Activated gamma-delta T cell (primary cell): Measurements from ENCODE around the gene PDE4D.
"Not testable (repeated sequence)": the region's sequence is repeated elsewhere in the genome, so short reads cannot be mapped to it uniquely, and the experiment has no call there.

Source experiments
- DNase-seq: peaks from one replicate; lab custom pipeline; 2025; lab: John Stamatoyannopoulos, UW

PDE4D gene

GRCh38 chr5:59421986-59422941 lies 471.3 kb downstream of the PDE4D start:
- DNase-seq: no peak

- DNase-seq: no peak
Observed at GRCh38 chr5:59420596-59420995, 472.9 kb downstream of the PDE4D start.

- no peak for DNase-seq
Observed at GRCh38 chr5:59418808-59419207, 474.7 kb downstream of the PDE4D start.

- DNase-seq: no peak
Observed at GRCh38 chr5:59416451-59416850, 477.1 kb downstream of the PDE4D start.

DNA sequence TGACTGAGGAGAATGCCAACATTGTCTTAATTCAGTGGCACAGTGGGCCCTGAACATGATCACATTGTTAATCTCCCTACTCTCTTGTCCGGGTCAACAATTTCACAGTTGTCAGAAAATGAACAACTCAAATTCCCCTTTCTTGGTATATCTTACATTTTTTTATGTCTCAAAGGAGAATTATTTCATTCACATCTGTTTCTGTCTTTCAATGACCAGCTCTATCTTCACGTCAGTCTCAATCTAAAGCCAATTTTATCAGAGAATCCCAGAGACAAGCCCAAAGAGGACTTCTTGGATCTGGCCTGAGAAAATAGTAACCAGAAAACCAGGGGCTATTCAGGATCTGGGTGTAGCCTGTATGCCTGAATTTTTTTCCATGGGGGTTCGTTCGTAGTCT lies 477.5 kb downstream of the PDE4D start:
- no peak for DNase-seq

GRCh38 chr5:59412428-59412827 lies 481.1 kb downstream of the PDE4D start:
- DNase-seq: no peak

DNA sequence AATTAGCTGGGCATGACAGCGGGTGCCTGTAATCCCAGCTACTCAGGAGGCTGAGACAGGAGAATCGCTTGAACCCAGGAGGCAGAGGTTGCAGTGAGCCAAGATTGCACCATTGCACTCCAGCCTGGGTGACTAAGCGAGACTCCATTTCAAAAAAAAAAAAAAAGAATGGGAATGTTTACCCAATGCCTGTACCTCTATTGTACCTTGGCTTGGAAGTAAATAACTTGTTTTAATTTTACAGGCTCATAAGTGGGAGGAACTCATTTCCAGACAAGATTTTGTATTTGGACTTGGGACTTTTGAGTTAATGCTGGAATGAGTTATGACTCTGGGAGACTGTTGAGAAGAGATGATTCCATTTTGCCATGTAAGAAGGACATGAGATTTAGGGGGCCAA lies 484.5 kb downstream of the PDE4D start:
- not testable (repeated sequence) for DNase-seq

GRCh38 chr5:59407967-59408366 lies 485.6 kb downstream of the PDE4D start:
- DNase-seq: no peak

DNA sequence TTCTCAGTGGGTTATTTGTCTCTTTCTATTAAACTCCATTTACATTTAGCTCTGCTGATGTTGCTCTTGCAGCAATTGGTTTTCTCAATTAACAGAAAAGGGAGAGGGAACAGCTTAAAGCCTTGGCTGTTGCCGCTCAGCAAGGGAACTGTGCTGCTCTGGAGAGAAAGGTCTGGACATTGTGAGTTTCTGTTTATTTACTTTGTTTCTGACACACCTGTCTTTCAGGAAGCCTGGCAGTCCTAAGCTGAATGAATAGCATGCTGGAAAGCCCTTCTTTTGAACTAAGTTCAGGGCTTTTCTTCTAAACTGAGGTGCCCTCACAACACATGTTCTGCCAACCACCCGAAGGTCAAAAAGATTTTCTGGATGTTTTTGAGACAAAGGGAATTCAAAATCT lies 491.9 kb downstream of the PDE4D start:
- no peak for DNase-seq

DNA sequence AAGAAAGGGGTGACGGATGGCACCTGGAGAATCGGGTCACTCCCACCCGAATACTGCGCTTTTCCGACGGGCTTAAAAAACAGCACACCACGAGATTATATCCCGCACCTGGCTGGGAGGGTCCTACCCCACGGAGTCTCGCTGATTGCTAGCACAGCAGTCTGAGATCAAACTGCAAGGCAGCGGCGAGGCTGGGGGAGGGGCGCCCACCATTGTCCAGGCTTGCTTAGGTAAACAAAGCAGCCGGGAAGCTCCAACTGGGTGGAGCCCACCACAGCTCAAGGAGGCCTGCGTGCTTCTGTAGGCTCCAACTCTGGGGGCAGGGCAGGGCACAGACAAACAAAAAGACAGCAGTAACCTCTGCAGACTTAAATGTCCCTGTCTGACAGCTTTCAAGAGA lies 498.6 kb downstream of the PDE4D start:
- not testable (repeated sequence) for DNase-seq

- DNase-seq: no peak
Observed at GRCh38 chr5:59393585-59394420, 499.7 kb downstream of the PDE4D start.

GRCh38 chr5:59391576-59391975 lies 501.9 kb downstream of the PDE4D start:
- DNase-seq: no peak

DNA sequence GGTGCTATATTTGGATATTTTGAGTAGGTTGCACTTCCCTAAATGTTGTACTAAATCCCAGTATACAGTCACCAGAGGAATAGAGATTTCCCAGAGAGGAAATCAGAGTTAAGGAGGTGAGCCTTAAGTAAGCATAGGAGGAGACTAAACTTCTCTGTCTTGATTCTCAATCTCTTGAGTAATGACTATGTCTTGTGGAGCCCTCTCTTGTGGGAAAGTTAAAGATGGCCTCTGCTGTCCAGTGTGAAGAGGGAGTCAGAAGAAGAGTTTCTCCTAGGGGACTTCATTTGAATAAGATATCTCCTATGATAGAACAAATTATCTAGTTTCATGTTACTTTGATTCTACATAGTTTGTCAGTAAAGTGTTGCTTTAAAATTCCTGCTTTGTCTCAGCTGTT lies 502.5 kb downstream of the PDE4D start:
- DNase-seq: no peak

DNA sequence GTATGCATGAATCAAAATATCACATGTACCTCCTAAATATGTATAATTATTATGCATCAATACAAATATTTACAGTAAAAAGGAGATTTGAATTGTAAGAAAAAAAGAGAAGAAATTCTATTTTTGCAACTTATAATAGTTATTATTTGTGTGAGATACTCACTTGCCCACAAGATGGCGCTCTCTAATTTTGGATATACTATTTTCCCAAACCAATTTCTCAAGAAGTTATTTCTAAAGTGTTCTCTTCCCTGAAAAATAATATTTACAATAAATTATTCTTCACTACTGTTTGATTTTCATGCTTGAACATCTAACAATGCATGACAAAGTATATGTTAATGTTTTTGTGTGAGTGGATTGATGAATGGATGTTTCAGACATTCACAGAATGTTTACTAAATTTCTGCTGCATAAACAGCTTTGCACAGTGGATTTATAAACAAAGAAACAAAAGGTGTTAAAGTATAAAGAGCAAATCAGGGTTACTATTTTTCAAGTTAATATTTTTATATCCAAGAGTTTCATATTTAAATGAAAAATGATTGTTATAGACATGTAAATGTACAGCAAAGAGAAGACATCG lies 503.4 kb downstream of the PDE4D start:
- no peak for DNase-seq

DNA sequence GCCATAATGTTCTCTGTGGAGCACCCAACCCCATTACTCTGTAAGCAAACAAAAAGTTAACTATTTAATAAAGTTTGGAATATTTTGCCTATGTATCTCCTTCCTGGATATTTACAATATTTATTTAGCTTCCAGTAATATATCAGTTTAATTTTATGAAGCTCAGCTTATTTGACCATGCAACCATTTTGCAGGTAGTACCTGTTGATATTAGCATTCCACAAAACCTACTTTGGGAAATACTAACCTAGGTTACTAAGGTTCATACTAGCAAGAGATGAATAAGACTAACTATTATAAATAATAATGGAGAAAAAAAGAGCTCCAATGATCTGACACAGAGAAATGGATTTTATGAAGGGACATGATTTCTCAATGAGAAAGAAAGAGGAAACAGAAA lies 506.4 kb downstream of the PDE4D start:
- DNase-seq: no peak

DNA sequence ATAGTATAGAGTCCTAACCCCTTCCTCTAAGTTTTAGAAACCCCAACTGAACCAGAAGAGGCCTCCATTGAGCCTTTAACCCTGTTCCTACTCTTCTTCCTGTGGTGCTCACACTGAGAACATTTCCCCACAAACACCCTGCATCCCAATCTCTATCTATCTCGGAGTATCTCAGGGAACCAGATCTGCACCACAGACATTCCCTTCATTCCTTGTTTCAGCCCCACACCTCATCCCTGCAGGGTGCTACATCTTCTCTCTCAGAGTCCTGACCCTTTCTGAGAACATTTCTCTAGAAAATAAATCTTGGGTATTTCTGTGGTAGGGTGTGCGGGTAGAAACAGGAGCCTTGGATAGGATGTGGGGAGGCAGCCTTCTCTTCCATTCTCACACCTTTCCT lies 507.8 kb downstream of the PDE4D start:
- no peak for DNase-seq

DNA sequence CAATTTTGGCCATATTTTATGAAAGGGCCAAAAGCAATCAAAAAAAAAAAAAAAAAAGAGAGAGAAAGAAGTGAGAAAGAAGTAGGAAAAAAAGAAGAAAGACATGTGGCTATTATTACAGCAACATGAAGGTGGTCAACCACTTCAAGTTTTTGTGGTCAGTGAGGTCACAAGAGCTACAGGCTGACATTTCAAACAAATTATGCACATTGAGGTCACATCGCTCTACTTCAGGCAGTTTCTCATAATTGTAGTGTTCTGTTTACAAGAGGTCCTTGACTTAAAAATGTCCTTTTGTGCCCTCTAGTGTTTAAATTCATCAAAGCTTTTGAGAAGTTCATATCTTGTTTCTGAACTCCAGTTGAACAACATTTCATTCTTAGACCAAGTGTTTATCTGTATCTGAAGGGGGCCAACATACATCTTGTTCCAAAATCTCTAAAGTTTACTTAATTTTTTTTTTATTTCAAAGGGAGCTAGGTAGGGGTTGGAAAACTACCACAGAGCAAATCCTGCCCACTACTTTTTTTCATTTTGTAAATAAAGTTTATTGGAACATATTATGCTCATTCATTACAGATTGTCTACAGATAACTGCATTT lies 513.1 kb downstream of the PDE4D start:
- no peak for DNase-seq

- DNase-seq: not testable (repeated sequence)
Observed at GRCh38 chr5:59374036-59374435, 519.5 kb downstream of the PDE4D start.

DNA sequence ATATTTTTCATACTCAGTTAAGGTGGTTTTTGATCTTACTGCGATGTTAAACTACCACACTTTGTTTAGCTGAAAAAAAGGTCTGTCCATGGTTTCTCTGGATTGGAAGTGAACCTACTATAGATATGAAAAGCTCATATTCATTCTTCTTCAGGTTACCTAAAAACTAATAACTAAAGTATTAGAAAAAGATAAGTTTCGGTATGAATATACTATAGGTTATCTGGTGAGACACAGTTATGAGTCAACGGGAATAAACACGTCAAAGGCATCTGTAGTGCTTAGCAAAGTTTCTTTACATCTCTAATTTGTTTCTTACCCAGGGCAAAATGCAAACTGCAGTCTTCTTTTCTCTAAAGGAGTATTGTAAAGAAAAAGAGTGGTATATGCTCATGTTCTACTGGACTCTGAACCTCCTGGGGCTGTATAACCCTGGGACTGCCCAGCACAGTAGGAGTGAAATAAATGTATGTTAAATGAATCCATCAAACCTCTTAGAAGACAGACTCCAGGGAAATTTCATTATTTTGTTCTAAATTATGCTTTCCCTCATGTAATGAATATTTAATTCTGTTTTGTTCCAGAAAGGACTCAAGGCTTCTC lies 521.9 kb downstream of the PDE4D start:
- DNase-seq: no peak

- no peak for DNase-seq
Observed at GRCh38 chr5:59368951-59369350, 524.6 kb downstream of the PDE4D start.

DNA sequence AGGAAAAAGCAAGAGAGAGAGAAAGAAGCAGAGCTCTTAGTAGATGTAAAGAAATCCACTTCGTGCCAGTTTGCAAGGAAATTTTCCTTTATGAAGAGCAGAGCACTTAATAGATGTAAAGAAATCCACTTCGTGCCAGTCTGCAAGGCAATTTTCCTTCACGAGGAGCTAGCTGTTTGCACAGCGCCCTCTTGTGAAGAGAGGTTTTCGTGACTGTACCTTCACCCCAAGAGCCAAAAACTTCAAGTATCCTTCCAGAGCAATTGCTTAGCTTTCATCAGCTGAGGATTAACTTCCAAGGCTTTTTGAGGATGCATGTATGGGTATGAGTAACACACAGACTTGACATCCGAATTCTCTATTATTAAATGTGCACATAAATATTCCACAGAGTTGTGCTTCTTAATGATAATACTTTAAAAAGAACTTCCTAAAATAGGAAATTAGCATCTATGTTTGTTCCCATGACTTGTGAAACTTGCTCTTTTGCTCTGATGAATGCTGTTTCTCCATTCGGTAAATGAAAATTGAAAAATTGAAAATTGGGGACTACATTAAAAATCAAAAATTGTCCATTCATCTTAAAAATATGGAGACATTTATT lies 525.6 kb downstream of the PDE4D start:
- no peak for DNase-seq
